Right kidney (tissue), 1 donor: Measurements from ENCODE around the gene SMG6.
"Not testable (repeated sequence)": the region's sequence is repeated elsewhere in the genome, so short reads cannot be mapped to it uniquely, and the experiment has no call there.

ENCODE experiments used
- DNase-seq: peaks from one replicate; pipeline ENCODE4 v3.0.0-alpha.2; 2016

Gene SMG6

DNA sequence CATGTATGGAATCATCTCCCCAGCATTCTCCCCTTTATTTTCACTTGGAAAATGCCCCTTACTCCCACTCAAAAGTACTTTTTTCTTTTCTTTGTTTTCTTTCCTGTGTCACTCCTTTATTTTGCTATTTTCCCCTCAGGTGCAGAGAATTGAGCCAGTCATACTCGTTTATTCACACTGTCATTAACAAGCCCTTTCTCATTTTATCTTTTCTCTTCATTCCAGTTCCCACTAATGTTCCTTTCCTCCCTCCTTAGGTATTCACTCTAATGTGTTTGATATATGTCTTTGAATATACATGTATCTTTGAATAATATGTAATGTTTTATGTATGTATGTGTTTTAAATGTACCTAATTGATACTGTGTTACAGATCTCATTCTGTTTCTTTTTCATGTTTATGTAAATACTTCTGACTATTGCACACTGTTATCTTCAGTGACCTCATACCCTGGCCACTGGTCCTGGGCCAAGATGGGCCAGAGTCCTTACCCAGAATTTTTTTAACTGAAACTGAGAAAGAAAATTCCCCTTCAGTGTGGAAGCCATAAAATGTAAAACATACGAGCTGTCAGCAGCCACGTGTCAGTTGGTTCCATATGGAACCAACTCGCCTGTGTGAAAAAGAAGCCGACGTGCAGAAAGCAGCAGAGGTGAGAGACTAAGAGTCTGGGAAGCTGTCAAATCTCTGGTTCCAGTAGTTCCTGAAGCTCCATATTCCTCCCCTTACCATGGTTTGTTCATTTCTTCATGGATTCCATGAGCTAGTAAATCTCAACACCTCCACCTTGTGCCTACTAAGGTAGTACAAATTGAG, 6.0 kb upstream of the SMG6 start:
- no peak for DNase-seq

DNA sequence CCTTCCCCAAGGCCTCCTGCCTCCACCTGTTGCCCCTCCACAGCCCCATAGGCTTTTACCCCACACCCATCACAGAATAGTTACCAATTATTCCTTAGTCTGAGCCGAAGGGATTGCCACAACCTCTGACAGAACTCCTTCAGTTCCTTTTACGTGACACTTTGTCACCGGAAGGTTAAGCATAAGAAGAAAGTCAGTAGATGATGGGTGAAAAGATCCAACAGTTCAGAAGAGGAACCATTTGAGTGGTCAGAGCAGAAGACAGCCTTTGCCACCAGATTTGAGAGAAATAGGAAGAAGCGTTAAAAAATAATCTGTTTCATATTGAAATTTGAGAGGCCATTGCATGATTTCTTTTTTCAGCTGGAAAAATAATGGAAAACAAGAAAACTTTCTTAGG, 1.3 kb upstream of the SMG6 start:
- no peak for DNase-seq

DNA sequence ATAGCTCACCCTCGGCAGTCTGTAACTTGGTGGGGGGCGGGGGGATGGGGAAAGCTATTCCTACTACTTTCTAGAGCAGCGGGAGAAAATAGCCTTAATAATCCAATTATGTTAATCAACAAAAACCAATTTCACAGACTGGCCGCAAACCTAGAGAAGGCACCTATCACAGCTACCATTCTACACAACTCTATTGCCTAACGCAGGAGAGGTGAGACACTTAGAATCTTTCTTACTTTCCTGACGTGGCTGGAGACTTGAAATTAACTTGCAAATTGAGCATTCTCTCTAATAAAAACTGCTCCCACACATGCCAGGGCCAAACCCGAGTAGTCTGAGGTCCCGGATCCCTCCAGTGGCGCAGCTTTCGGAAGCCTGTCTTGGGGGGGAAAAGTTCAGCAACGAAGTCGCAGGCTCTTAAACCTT, 794 bp downstream of the SMG6 start:
- DNase-seq, result no peak

DNA sequence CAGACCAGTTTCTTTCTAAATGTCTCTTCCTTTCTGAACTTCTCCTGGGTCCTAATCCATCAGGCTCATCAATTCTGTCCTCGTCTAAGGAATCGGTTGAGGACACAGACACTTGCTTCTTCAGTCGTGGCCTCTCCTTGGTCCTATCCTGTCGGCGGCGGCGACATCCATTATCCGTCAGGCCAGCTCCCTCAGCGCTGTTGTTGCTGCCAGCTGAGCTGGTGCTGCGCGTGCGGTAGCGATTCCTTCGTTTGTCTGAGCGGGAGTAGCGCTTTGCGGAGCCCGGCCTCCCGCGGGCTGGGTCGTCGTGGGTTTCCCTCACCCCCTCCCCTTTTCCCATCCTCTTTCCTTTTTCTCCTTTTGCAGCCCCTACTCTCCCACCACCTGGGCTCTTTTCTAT, 3.8 kb downstream of the SMG6 start:
- no peak for DNase-seq

DNA sequence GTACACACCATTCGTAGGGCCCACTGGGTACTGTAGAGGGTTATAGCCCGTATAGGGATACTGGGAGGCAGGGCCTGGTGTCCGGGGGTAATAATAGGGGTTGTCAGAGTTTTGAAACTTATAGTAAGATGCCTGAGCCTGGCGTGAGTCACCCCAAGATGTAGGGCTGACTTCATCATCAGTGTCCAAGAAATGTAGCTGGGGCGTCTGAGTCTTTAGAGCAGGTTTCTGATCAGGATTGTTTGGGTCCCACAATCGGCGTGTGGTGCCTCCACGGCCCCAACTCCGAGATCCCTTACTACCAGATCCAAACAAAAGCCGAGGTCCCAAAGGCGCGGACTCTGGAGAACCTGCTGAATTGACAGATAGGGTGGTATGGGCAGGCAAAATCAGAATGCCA, 4.4 kb downstream of the SMG6 start:
- DNase-seq, result no peak

DNA sequence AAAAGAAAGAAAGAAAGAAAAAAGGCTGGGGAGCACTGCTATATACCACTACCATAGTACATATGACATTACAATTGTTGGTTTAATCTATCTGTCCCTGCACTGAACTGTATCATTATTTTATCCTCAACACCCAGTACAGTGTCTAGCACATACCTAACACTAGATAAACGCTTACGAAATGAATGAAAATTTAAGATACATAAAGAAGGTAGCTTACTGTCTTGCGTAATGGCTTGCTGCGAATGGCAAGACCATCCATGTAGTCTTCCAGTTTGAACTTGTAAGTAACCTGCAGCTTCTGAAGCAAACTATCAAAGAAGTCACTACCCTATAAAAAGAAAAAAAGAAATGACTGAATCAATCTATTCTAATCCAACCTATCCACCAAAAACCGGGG, 6.6 kb downstream of the SMG6 start:
- no peak for DNase-seq

DNA sequence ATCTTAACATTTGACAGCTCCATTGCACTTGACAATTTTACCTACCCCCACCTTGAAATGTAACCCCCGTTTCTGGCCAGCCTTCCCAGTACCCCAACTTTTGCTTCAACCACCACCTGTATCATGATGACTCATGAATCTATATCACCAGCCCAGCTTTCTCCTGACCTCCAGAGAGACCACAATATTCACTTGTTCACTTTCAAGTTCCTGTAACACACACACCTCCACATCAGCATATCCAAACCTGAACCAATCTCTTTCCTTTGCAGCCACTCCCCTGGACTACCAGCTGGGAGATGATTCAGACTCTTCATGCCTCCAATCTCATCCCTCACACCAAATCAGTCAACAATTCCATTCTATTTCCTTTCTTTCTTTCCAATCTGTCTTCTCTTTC, 8.0 kb downstream of the SMG6 start:
- DNase-seq, result no peak

DNA sequence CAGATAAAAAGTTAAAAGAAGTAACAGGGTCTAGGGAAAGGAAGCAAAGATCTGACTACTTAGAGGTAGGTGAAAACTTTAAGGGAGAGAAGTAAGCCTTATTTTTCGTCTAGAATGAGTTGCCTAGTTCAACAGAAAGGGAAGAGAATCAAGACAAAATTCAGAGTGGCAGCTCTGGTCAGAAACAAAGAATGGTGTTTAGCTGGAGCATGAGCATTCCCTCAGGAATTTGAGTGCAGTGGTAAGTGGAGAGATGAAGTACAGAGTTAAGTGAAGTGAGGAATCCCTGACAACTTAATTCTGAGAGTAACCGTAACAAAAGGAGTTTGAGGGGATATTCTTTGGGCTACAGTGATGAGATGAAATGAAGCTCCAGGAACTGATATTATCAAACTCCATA, 11.5 kb downstream of the SMG6 start:
- DNase-seq, result no peak

DNA sequence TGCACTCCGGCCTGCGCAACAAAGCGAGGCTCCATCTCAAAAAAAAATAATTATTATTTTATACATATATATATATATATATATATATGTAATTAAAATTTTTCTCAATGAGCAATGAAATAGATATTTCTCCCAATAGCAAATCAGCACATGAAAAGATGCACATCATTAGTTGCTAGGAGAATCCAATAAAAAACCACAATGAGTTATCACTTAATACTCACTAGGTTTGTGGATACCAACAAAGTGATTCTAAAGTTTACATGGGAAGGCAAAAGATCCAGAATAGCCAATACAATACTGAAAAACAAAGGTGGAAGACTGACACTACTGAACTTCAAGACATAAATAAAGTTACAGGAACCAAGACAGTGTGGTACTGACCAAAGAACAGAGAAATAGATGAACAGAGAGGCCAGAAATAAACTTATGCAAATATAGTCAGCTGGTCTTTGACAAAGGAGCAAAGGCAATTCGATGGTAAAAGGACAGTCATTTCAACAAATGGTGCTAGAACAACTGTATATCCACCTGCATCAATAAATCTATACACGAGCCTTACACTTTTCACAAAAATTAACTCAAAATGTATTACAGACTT, 13.6 kb downstream of the SMG6 start:
- no peak for DNase-seq

DNA sequence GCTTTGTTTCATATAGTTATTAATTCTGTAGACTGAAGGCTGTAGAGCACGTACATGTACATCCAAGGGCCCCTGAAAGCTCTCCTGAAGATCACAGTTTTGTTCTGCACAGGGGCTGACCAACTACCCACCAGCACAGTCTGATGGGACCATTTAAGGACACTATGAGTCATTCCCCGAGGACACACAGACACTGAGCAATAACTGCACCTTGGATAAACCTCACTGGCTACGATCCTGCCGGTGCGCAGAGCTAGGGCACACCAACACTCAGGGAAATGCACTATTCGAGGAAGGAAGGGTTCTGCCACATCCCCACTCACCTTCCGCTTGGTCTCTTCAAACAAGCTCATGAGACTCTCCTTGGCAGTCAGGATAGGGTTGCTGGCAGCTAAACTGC, 20.3 kb downstream of the SMG6 start:
- no peak for DNase-seq

DNA sequence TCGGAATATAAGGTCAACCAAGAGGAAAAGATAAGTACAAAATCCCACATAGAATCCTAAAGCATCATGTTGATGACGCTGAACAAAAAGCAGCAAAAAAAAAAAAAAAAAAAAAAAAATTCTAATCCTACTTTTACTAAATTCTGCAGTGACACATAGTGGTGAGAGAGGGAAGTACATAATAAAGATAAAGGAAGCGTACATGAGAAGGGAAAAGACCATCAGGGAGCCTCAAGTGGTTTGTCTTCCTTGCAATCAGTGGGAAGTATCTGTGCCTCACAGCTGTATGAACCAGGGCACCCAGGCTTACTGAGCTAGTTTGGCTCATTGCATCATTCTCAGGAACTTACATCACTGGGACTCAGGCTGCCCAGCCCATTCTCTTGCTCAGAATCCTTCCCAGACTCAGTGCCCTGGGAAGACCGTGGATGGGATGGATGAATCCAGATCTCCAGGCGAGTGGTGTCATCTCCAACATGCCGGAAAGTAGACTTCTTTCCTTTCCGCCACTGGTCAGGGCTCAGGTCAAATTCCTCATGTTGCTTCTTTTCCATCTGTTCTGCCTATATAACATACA, 21.2 kb downstream of the SMG6 start:
- peak; percentile 14 for DNase-seq

DNA sequence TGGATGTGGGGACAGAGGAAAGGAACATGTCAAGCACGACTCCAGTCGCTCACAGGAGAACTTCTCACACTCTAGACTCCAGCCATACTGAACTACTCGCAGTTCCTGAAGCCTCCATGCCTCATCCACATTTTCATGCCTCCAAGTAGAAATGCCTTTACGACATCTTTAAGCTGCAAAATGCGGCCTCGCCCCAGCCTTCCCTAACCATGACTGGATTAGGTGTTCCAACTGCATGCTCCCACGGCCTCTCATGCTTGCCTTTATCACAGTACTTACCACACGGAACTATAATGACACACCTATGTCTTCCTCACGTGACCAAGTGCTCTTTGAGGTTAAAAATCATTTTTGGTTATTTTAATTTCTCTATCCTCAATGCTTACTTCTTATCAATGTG, 23.9 kb downstream of the SMG6 start:
- DNase-seq, result no peak

DNA sequence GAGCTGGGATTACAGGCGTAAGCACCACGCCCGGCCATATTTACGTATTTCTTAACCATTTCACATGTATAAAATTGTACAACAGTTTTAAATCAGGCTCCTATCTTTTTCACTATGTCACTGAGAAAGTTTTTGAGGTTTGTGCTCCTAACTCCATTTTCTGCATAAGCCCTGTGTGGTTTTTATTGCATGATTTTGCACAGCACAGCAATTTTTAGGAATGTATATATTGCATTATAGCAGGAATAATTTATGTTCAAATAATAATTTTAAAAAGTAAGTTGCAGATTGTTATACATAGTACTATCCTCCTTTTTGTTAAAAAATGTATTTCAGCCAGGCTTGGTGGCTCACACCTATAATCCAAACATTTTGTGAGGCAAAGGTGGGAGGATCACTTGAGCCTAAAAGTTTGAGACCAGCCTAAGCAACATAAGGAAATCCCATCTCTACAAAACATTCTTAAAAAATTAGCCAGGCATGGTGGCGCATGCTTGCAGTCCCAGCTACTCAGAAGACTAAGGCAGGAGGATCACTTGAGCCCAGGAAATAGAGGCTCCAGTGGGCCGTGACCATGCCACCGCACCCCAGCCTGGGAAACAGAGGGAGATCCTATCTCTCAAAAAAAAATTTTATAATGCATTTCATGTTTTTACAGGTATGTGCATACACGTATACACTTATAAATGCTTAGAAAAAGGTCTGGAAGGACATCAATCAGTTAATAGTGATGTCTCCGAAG, 26.0 kb downstream of the SMG6 start:
- no peak for DNase-seq

DNA sequence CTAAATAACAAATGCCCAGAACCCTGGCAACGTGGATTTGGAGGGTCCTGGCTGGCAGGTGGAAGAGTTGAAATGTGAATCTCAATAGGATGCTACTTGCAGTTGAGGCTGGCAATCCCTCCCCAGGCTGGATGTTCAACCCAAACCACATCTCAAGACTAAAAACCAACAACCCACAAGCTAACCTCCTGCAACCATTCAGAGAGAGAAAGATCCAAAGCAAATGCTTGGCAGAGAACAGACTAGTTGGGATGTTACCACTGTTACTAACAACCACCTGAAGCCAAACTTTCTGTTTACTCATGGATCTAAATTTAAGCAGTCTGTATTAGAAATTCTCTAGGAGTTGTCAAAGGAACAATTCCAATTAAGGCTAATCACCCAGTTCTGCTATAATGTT, 27.9 kb downstream of the SMG6 start:
- DNase-seq, result no peak

DNA sequence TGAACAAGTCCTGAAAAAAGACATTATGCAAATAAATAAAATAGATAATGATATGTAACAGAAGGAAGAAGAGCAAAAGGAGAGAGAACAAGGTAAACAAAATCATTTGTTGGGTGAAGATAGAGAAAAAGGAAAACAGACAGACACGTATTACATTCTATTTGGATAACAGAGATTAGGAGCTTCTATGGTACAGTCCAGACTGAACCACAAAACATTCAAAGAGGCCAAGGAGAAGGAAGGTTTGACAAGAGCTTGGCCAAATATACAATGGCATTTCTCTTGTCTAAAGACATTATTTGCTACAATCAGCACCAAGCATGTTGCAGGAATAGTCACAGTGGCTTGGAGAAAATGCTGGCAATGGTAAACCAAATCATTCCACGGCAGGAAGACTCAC, 29.2 kb downstream of the SMG6 start:
- DNase-seq, result no peak

DNA sequence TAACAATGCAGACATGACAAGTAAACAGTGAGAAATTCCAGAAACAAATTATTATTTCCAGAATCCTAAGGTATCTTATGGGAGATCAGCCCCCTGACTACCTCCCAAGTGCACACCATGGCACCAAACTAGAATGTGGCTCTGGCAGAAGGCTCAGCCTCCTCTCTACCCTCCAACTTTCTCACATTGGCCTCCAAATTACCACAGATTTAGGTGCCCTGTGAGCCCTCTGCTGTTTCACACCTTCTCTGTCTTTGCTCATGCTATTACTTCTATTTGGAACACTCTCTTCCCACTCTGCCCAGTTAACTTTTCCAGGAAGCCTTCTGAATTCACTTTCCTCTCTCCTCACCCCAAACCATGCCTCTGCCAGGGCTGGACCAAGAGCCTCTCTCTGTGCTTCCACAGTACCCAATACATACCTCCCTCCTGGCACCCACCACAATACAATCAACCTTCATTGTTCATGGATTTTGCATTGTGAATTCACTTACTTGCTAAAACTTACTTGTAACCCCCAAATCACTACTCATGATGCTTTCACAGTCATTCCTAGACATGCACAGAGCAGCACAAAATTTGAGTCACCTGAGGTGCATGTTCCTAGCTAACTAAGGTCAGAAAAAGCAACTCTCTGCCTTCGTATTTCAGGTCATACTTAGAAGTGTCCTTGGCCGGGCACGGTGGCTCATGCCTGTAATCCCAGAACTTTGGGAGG, 31.4 kb downstream of the SMG6 start:
- DNase-seq, result no peak

DNA sequence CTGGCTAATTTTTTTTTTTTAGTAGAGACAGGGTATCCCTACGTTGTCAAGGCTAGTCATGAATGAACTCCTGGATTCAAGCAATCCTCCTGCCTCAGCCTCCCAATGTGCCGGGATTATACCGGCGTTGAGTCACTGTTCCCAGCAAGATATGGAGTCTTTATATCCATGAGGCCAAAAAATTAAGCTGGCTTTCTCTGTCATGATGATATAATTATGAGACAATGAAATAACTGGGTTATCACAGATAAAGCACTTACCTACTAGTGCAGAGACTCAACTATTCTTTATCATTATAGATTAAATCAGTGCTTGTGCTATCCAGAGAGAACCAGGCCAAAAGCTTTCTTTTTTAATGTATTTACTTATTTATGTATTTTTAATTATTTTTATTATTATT, 36.2 kb downstream of the SMG6 start:
- DNase-seq, result no peak

DNA sequence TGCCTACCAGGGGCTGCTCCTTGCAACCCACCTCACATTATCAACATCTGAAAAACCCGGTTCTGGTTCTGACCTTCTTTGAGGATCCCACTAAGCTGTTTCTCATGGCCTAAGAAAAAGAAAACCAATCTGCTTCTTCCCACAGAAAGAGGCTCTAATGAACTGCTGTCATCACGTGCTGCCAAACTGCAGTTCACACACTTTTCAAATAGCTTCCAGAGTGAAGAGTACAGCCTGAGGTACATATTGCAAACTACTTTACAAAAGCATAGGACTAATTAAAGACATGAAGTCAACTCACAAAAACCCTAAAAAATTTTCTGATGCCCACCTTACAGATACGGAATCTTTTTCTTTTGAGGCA, 36.7 kb downstream of the SMG6 start:
- no peak for DNase-seq

DNA sequence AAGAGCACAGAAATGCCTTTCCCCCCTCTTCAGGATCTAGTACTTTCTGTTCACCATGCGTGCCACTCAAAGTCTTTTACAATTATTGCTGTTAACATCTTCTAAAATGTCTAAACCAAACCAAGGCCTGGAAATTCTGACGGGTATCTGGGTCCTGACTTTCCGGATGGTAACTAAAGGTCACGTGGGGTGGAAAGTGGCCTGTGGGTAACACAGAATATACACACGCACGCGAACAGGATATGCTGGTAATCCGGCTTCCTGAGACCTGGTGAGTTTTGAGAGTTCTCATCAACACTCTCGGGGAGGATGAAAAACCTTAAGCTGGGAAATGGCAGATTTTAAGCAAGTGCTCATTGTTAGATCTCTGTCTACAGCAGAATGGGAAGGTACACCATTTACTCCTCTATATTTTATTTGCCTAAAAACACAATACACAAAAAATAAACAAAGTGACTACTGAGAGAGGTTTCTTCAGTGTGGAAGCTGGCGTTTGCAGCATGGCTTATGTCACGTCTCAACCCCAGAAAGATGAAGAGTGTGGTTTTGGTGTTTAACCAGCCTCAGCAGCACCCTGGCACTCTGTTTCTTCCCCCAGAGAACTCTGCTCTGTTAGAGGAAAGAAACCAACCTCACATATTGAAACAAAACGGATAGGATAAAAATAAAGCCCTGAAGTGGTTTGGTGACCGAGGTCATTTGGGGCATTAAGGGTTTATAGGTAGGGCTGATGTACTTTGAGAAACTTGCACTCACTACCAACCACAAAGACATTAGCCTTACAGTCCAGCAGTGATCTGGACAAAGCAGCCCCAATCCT, 37.3 kb downstream of the SMG6 start:
- no peak for DNase-seq

DNA sequence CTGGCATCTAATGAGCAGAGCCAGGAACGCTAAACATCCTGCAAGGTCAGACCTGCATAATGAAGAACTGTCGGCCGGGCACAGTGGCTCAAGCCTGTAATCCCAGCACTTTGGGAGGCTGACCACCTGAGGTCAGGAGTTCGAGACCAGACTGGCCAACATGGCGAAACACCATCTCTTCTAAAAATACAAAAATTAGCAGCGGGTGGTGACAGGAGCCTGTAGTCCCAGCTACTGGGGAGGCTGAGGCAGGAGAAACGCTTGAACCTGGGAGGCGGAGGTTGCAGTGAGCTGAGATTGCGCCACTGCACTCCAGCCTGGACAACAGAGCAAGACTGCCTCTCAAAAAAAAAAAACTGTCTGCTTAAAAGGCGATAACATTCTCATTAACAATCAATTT, 38.4 kb downstream of the SMG6 start:
- DNase-seq, result not testable (repeated sequence)

DNA sequence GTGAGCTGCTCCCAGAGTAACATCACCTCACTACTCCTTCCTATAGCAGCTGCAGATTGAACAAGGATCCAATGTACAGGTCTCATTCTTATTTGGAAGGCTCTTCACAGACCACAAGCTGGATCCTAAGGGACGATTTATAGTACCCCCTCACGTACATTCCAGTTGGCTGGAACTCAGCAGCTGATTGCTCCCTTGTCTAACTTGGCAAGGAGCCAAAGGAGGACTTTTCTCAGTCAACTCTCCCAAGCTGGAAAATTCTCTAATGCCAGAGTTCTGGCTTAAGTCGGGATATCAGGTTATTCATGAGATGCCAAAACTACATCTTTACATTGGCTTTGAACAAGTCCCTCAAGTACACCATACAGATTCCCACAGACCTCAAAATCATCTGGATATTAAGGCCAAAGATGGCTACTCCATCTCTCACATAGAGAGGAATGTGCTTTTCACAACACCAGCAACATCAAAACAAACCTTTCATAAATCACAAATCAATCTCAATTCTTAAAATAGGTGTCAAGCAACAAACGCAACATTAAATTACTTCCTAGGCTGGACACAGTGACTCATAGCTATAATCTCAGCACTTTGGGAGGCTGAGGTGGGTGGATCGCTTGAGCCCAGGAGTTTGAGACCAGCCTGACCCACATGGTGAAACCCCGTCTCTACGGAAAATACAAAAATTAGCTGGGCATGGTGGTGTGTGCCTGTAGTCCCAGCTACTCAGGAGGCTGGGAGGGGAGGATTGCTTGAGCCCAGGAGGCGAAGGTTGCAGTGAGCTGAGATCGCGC, 39.3 kb downstream of the SMG6 start:
- DNase-seq, result no peak
